A673 (cell line): ENCODE results near the gene GABRA5. TPM values are rescaled to one million over a fixed set of nuclear protein-coding genes. Genes with fewer than 3 reads are reported as not detected.

Experiments used
- BruUV-seq: library from RNA; stranded (reverse); fragments of 400-500 nt; replicated peaks from 2 replicates; lab custom pipeline; 2021; lab: Mats Ljungman, UMichigan
- CTCF ChIA-PET: fragments of 300-600 bp; sonication (Branson Sonifier 250); formaldehyde crosslinking; loops from one replicate; lab custom pipeline; 2022; ENCODE audit warnings: antibody characterized with exemption; lab: Charles Lee
- POLR2A ChIA-PET: fragments of 300-600 bp; sonication (Branson Sonifier 250); formaldehyde crosslinking; loops from one replicate; lab custom pipeline; 2022; ENCODE audit warnings: antibody characterized with exemption; ENCODE audit not compliant: low non-redundant PET; lab: Charles Lee
- DNase-seq: peaks from one replicate; pipeline ENCODE4 v3.0.0-alpha.2; 2015; ENCODE audit warnings: low spot score
- H3K27ac ChIP-seq: fragments of 200-600 bp; sonication (generic); 2 replicates; pipeline ENCODE4 v1.5.1; 2016; ENCODE audit warnings: mixed run types, low read depth, mild to moderate bottlenecking, mixed read lengths, antibody characterized with exemption, low read length; ENCODE audit not compliant: poor library complexity, severe bottlenecking
- H3K27me3 ChIP-seq: fragments of 200-600 bp; sonication (generic); replicated peaks from 2 replicates; pipeline ENCODE4 v1.6.1; 2017; ENCODE audit warnings: mixed run types, low read depth, mild to moderate bottlenecking, mixed read lengths, antibody characterized with exemption, low read length; ENCODE audit not compliant: insufficient read depth, poor library complexity
- H3K36me3 ChIP-seq: fragments of 200-600 bp; sonication (generic); 2 replicates; pipeline ENCODE4 v1.6.1; 2016; ENCODE audit warnings: mixed run types, mild to moderate bottlenecking, mixed read lengths, antibody characterized with exemption, low read length; ENCODE audit not compliant: insufficient read depth, poor library complexity, severe bottlenecking
- H3K4me1 ChIP-seq: fragments of 200-600 bp; sonication (generic); 2 replicates; pipeline ENCODE4 v1.6.1; 2017; ENCODE audit warnings: mixed run types, mild to moderate bottlenecking, mixed read lengths, antibody characterized with exemption, low read length; ENCODE audit not compliant: insufficient read depth, poor library complexity, severe bottlenecking
- H3K4me3 ChIP-seq: fragments of 200-600 bp; sonication (generic); 2 replicates; pipeline ENCODE4 v1.5.1; 2016; ENCODE audit warnings: low read depth, mixed run types, mild to moderate bottlenecking, mixed read lengths, low read length; ENCODE audit not compliant: poor library complexity, severe bottlenecking
- H3K9me3 ChIP-seq: fragments of 200-600 bp; sonication (generic); 2 replicates; pipeline ENCODE4 v1.6.1; 2016; ENCODE audit warnings: mixed run types, low read depth, mild to moderate bottlenecking, mixed read lengths, antibody characterized with exemption, low read length; ENCODE audit not compliant: poor library complexity, severe bottlenecking
- CTCF ChIP-seq: fragments of 300-800, 200-600 bp; sonication (generic); conservative IDR thresholded peaks from 2 replicates; pipeline ENCODE4 v1.5.1; 2017; ENCODE audit warnings: low read depth, mild to moderate bottlenecking, antibody characterized with exemption, low read length, moderate library complexity, mixed read lengths
- EZH2 ChIP-seq: fragments of 200-600 bp; sonication (generic); IDR thresholded peaks from 2 replicates; pipeline ENCODE4 v1.6.1; 2017; ENCODE audit warnings: borderline replicate concordance, low read depth, mild to moderate bottlenecking, mixed read lengths, antibody characterized with exemption, low read length; ENCODE audit not compliant: poor library complexity, severe bottlenecking
- intact Hi-C: fragments of 100-400 bp; cut with micrococcal nuclease; formaldehyde crosslinking; loops from one replicate; pipeline ENCODE4 v1.10.0; 2022; ENCODE audit not compliant: unreplicated experiment
- total RNA-seq: library from RNA; stranded (reverse); gene quantifications from 2 replicates; pipeline ENCODE4 v1.2.3, GENCODE V29; 2021

The GABRA5 gene
- total RNA-seq, 1 experiment from 2014 or later, result not detected

GRCh38 chr15:26970712-26971210, 103.9 kb downstream of the GABRA5 start, which contains the start of gene GABRG3:
Gene GABRG3, plus strand, starts transcription at chr15:26971181.
- no peaks in the 10 kb centered on the region for H3K4me1 ChIP-seq
- DNase-seq, result no peak
- no TSS peak for BruUV-seq
- ChIA-PET CTCF (no interaction called here), POLR2A (no interaction called here)
- H3K27ac ChIP-seq, result no peak within 1 kb of the TSS
- peaks cover 11% of the 10 kb centered on the region for H3K9me3 ChIP-seq
- intact Hi-C loops, result no loop called here
- no peaks in the 10 kb centered on the region for H3K27me3 ChIP-seq
- no peaks in the 10 kb centered on the region for H3K36me3 ChIP-seq
- TF ChIP-seq EZH2, result no peak
- TF ChIP-seq CTCF, result no peak
- H3K4me3 ChIP-seq, result no peak within 1 kb of the TSS

- Histone ChIP-seq H3K27me3 (no peaks in the 10 kb centered on the region), H3K27ac (no peak overlapping the region), H3K36me3 (no peaks in the 10 kb centered on the region), H3K4me1 (no peaks in the 10 kb centered on the region), H3K9me3 (peaks cover 11% of the 10 kb centered on the region), H3K4me3 (no peak overlapping the region)
- no TSS peak for BruUV-seq
- intact Hi-C loops, result no loop called here
- DNase-seq, result no peak
- TF ChIP-seq EZH2 (no peak), CTCF (no peak)
- POLR2A ChIA-PET, result no interaction called here
- CTCF ChIA-PET, result no interaction called here
These were observed 104.6 kb downstream of the GABRA5 start for GRCh38 chr15:26971271-26972018.

DNA sequence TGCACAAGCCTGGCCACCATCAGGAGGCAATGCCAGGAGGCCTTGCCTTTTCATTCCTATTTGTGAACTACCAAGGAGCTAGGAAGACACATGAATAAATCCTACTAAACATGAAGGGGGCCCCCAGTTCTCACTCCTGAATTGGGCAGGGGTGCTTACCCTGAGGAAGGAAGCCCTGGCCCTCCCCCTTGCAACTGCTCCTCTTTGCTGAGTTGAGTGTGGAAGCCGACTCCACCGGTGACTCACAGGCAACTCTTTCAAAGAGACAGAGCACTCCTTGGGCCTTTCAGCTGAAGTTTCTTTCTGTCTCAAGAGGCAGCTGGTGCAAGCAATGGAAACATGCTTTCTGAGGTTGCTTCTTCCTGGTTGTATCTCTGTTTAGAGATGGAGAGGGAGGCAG, 105.8 kb downstream of the GABRA5 start:
- intact Hi-C loops, result no loop called here
- CTCF ChIA-PET, result no interaction called here
- no peak for TF ChIP-seq EZH2
- TF ChIP-seq CTCF, result no peak
- Histone ChIP-seq H3K4me3 (no peak overlapping the region), H3K36me3 (no peaks in the 10 kb centered on the region), H3K9me3 (peaks cover 11% of the 10 kb centered on the region), H3K27ac (no peak overlapping the region), H3K4me1 (no peaks in the 10 kb centered on the region), H3K27me3 (no peaks in the 10 kb centered on the region)
- BruUV-seq, result no TSS peak
- POLR2A ChIA-PET, result no interaction called here
- no peak for DNase-seq
